Kasumi-1 (cell line): Measurements from ENCODE around the gene CASP8.

Experiments
- DNase-seq, 2 experiments: peaks; one replicate each; lab custom pipeline; 2025; lab: John Stamatoyannopoulos, UW

CASP8 gene

DNA sequence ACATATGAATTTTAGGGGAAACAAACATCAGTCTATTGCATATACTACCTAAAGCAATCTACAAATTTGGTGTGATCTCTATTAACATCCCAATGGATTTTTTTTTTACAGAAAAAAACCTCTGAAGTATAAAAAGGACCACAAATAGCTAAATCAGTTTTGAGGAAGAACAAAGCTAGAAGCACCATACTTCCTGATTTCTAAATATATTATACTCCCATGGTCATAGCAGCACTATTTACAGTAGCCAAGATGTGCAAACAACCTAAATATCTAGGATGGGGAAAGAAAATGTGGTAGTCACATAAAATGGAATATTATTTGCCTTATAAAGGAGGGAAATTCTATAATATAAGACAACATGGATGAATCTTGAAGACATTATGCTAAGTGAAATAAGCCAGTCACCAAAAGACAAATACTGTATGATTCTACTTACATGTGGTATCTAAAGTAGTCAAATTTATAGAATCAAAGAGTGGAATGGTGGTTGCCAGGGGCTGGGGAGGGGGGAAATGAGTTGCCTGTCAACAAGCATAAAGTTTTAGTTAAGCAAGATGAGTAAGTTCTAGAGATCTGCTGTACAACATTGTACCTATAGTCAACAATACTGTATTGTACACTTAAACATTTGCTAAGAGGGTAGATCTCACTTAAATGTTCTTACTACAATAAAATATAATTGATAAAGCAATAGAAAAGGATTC lies 17.6 kb upstream of the CASP8 start:
- peak; percentile 37 to 60 for DNase-seq

DNA sequence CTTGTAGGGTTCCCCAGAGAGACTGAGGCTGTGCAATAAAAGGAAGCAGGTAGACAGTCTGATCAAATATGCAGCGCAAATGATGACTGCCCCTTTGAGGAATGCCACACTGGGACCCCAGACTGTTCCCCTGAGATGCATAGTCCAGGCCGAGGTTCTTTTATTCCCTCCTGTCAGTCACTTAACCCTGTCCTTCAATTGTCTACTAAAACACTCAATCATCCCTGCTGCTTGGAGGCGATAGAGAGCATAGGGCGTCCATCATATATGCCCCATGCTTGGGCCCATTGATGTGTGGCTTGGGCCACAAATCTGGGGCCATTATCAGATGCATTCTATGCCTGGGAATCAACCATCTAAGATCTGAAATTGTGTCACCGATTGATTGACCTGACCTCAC lies 15.5 kb upstream of the CASP8 start:
- DNase-seq = no peak

DNA sequence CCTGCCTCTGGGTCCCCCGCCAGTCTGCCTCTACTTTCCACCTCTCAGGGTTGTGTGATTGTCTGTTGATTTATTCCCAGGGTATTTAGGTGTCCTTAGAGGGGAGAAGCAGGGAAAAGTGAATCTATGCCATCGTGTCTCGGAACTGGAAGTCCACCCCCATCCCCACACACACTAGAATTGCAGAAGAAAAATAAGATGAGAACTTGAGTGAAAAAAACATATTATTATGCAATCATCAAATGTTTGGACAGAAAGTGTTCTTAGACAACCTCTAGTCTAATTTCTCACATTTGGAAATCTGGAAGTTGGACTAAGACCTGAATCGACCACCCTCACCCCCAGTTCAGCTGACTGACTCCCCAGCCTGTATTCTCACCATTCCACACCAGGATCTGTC lies 14.1 kb upstream of the CASP8 start:
- DNase-seq = no peak

DNA sequence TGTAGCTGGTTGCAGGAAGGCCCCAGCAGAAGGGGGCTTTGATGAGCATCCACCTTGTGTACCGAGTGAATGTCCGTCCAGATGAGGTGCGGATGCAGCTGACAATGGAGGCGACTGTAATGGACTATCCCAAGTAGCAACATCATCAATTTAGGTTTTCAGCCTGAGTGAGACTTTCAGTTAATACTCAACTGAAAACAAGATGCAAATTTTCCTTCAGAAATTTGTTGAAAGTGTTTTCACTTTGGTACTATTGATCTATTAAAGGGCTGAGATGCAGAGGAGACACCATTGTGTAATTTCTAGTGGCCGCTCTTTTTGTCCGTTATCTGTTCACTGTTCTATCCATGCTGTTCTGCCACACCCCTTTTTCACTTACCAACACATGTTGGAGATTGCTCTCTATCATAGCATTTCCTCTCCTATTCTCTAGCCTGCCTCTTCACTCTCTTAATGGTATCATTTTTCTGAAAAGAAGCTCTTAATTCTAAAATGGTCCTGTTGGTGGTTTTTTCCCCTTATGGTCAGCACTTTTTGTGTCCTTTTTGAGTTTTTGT lies 12.0 kb upstream of the CASP8 start:
- DNase-seq = no peak

DNA sequence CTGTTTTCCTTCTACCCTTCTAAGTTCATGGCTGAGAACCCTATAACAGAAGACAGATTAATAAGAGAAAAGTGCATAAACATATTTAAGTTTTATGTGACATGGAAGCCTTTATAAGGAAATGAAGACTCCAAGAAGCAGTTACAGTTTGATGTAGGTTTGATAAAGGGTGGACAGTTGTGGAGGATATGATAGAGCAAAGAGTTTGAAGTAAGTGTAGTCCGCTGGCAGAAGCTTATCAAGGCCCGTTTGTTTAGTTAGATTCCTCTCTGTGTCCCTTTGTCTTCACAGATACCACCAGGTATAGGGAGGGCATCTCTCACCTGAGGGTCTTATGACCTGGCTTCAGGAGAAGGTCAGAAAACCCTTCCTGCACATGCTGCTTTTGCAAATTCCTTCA lies 10.4 kb upstream of the CASP8 start:
- DNase-seq = no peak

DNA sequence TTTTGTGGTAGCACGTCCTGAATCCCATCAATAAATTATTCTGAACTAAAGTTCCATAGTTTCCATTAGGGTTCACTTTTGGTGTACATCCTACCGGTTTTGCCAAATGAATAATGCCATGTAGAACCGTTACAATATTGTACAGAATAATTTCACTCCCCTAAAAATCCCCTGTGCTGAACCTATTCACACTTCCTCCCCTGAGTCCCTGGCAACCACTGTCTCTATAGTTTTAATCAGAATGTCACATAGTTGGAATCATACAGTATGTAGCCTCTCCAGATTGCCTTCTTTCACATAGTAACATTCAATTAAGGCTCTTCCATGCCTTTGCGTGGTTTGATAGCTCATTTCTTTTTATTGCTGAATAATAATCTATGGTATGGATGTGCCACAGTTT lies 9.6 kb upstream of the CASP8 start:
- DNase-seq = no peak

DNA sequence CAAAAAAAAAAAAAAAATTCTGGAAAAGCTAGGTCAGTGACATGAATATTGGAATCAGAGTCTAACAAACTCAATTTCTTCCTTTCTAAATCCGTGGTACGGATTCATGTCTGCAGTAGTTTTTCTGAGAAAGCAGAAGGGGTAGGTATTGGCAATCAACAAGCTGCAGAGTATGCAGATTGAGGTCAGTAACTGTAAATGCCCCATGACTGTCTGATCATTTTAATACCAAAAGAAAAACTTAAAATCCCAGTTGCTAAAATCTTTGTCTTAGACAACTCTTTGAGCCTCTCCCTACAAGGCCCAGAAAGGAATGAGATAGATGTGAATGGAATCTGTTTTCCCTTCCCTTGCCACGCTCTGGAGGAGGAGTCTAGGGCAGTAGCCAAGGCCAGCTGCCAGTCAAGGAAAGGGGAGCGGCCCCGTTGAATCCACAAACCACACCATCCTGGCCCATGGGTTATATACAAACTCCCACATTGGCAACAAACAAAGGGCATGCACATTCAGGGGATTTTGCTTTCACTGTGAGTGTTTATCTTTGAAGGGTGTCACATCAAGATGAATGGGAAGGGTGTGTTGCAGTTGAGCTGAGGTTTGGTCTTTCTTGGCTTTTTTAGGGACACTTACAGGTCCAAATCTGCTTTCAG lies 6.1 kb upstream of the CASP8 start:
- no peak for DNase-seq

DNA sequence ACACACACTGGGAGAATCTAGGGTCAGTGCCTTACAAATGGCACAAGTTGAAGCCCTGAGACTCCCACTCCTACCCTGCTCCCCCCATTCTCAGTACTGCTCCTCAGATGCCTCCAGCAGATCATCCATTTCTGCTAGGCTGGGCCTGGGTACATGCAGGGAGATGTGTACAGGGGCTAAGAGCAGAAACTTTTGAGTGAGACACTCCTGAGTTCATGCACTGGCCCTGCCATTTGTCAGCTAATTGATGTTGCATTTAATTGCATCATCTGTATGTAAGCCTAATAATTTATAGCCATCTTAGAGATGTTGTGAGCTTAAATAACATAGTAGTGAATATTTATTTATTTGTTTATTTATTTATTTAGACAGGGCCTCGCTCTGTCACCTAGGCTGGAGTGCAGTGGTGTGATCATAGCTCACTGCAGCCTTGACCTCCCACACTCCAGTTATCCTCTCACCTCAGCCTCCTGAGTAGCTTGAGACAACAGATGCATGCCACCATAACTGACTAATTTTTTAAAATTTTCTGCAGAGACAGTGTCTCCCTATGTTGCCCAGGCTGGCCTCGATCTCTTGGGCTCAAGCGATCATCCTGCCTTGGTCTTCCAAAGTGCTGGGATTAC lies 4.8 kb upstream of the CASP8 start:
- DNase-seq = no peak

DNA sequence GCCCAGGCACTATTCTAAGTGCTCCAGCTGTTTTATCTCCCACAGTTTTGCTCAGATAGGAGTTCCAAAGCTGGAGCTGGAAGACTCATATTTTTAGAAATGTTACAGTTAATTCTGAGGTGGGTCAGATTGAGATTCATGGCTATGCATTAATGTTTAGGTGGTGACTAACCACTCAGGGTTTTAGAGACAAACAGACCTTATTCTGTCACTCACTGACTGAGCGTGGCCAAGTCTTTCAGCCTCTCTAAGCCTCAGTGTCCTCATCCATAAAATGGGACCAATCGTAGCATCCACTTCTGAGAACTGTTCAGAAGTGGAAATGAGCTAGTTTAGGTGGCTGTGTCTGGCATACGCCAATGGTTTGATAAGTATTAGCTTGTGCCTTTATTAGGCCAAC lies 4.3 kb upstream of the CASP8 start:
- DNase-seq = no peak

DNA sequence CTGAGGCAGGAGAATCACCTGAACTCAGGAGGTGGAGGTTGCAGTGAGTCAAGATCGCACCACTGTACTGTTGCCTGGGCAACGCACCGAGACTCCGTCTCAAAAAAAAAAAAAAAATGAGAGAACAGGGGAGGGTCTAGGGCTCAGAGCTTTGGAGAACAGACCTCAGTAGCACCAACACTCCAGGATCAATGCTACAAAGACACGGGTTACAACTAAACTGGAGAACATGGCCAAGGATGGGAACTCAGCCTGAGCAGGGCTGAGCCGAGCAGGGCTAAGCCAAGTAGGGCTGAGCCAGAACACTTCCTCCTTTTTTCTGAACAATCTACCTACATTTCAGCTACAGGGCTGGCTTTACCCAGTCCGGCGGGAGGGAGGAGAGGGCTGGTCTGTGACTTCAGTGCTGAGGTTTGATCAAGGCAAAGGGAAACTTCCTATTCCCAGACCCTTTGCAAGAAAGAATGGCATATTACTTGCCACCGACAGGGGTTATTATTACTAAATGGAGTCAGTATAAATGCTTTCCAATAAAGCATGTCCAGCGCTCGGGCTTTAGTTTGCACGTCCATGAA lies 2.9 kb upstream of the CASP8 start:
- DNase-seq = peak; percentile 98

DNA sequence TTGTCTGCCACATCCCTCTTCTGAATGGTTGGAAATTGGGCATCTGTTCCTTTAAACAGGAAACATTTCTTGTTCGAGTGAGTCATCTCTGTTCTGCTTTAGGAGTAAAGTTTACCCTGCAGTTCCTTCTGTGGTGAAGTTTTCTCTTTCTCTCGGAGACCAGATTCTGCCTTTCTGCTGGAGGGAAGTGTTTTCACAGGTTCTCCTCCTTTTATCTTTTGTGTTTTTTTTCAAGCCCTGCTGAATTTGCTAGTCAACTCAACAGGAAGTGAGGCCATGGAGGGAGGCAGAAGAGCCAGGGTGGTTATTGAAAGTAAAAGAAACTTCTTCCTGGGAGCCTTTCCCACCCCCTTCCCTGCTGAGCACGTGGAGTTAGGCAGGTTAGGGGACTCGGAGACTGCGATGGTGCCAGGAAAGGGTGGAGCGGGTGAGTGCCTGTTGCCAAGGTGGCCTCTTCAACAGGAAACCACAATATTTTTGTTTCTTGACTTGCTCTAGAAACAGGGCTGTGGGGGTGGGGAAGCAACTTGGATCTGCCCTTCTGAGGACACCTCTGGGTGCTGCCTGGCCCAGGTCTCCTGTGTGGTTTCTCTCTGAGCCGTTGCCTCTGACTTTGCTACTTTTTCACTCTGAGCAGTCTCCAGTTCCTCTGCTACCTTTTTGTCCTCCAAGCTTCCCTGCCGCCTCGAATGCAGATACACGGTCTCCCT lies 2.2 kb upstream of the CASP8 start:
- peak; percentile 98 for DNase-seq

DNA sequence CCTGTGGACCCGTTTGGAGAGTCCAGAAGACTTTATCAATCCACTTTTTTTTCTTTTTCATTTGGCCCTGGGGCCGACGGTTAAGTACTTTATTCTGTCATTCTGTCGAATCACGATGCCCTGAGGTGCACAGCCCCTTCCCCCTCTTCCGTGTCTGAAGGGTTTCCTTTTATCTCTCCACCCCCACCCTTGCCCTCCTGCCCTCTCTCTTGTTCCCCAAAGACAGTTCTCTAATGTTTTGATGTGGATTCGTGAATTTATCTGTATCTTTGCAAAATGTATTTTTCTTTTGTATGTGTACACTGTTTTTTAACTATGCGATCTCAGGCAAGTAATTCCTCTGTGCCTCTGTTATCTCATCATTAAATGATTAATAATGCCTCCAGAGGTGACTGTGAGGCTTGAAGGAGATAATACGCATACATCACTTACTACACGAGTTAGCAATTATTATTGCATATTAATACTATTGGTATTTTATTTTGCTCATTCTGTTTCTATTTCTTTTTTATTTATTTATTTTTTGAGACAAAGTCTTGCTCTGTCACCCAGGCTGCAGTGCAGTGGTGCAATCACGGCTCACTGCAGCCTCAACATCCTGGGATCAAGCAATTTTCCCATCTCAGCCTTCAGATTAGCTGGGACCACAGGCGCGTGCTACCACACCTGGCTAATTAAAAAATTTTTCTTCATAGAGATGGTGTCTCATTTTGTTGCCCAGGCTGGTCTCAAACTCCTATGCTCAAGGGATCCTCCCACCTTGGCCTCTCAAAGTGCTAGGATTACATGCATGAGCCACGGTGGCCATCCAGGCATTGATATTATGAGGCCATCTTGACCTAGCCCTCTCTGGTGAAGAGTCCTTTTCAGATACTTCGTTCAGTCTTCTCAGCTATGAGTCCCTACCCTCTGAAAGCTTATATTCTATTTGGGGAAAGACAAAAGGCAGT lies 1.4 kb upstream of the CASP8 start:
- peak; percentile 85 to 89 for DNase-seq

DNA sequence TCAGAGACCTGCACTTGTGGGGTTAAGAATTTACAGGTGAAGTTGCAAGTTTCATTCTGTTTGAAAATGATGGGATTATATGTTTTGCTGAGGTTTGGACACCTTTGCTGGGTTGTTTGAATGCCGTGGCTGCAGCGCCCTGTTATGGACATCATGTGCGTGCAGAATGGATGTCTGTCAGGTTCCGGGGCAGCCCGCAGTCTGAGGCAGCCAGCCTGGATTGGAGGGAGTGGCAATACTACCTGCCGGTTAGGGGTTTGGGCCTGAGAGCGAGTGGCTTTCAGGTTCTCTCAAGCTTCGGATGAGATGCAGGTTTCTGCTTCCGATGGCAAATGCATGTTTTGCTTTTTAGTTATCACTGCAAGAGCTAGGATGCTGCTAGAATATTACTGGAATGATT lies 1.1 kb downstream of the CASP8 start:
- peak; percentile 50 to 54 for DNase-seq

DNA sequence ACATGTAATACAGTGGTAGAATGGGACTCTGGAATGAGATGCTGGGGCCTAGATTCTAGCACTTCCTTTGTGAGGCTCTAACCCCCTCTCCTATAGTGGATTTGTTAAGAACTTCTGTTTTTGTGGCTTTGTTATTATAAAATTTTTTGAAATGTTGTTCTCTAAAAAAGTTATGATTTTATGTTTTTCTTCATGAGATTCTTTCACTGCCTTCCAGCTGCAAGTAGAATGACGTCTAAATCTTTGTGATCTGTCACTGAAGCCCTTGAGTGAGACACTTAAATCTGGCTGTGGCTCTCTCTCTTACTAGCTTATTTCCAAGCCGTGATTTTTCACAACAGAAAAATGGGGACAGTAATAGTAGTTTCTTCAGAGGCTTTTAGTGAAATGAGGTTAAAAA lies 1.6 kb downstream of the CASP8 start:
- peak; percentile 50 to 54 for DNase-seq

DNA sequence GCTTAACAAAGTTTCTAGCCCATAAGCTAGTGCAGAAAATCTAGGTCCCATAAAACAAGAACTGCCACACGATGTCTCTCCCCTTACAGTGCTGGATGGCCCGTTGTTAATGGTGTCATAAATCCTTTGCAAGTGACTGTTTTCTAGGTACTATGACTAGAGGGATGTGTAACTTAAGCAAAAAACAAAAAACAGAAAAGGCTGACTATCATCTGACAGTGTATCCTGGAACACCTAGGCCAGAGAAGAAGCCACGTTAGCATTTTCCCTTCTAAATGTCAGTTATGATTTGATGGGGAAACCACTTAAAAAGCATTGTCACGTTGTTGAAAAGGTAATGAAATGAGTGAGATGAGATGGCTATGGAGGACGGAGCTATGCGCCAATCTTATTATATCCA lies 2.4 kb downstream of the CASP8 start:
- DNase-seq = peak in 1 of 2 experiments; percentile 19

DNA sequence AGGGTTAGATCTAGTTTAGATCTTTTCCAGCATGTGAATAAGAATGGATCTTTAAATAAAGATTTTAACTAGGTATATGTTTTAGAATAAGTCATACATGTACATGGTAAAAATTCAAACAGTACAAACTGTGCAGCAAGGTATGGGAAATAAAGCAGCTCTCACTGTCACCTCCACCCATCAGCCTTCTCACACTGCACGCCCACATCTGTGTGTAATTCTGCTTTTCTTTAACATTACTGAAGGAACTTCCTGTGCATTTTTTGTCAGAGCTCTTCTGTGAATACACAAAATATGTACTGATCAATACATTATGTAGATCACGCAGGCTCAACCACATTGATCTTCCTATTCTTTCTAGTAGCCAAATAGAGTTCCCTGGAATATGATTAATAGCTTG lies 3.4 kb downstream of the CASP8 start:
- DNase-seq = peak in 1 of 2 experiments; percentile 35

DNA sequence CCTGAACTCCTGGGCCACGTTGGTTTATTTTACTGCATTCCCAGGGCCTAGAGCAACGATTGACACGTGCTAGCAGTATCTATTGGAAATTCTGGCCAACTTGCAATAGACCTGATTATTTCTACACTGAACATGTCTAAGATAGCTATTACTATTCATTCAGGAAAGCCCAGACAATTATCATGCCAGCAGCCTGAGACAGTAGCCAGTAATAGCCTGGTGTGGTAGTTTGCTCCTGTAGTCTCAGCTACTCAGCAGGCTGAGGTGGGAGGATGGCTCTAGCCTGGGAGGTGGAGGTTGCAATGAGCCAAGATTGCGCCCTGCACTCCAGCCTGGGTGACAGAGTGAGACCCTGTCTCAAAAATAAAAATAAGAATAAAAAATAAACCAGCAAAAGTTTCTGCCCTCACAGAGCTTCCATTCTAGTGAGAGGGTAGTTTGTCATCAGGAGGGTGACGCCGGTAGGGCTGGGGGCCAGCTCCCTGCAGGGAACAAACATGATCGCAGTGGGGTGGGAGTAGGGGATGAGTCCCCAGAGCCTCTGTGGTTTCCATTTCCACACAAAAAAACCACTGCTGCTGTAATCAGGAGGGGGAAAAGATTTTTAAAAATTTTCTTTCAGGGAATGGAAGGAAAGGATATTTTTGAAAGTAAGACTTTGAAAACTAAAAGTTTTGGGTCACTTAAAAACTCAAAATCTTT lies 4.3 kb downstream of the CASP8 start:
- DNase-seq = no peak

DNA sequence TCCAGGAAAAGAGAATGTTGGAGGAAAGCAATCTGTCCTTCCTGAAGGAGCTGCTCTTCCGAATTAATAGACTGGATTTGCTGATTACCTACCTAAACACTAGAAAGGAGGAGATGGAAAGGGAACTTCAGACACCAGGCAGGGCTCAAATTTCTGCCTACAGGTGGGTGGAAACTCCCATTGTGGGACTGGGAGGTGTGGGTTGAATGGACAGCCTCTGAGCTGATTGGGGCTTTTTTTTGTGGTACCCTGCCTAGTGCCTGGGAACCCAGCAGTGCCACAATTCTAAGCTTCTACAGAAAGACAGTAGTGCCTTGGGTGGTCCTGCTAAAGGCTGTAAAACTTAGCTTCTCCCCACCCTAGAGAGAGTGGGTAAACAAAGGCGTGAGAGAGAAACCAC lies 6.3 kb downstream of the CASP8 start:
- DNase-seq = no peak

DNA sequence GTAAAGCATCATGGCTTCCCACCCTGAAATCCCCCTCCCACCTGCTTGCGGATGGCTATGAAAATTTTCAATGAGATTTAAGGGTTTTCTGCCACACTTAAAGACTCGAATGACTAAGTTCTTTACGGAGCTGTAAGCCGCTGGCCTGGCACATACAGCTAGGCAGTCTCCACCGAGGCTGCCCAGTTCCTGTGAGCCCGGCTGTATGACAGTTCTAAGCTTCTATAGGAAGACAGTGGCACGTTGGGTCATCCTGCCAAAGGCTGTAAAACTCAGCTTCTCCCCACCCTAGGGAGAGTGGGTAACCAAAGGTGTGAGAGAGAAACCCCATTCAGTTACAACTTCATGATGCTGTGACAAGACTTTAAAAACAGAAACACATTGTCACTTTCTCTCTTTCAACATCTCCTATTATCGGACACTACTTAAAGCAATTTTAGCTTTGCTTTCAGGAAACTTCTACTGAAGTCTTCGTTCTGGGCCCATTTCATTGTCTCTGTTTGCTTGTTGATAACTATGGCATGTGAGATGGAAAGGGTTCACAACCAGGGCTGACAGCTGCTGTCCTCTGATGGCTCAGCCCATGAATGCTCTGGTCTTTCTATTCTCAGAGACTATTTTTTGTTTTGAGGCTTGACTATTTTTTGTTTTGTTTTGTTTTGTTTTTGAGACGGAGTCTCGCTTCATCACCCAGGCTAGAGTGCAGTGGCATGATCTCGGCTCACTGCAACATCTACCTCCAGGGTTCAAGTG lies 7.1 kb downstream of the CASP8 start:
- no peak for DNase-seq

DNA sequence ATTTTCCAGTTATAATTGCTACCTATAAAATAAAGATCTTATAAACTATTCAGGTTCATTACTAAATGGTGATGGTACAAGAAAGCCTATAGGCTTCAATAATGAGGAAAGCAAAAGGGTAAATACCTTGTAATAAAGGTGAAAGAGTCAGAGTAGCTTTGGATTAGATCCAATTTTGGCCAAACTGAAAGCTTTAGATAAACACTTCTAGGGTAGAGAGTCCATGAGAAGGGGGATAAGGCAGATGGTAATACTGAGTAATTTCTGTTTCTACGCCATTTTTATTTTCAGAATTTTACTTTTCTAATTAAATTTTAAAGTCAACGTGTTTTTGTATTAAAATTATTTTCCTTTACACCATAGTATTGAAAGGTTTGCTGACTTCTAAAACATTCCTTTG lies 9.4 kb downstream of the CASP8 start:
- no peak for DNase-seq
